ENCODE data around the gene RNF157.

The RNF157 gene

DNA sequence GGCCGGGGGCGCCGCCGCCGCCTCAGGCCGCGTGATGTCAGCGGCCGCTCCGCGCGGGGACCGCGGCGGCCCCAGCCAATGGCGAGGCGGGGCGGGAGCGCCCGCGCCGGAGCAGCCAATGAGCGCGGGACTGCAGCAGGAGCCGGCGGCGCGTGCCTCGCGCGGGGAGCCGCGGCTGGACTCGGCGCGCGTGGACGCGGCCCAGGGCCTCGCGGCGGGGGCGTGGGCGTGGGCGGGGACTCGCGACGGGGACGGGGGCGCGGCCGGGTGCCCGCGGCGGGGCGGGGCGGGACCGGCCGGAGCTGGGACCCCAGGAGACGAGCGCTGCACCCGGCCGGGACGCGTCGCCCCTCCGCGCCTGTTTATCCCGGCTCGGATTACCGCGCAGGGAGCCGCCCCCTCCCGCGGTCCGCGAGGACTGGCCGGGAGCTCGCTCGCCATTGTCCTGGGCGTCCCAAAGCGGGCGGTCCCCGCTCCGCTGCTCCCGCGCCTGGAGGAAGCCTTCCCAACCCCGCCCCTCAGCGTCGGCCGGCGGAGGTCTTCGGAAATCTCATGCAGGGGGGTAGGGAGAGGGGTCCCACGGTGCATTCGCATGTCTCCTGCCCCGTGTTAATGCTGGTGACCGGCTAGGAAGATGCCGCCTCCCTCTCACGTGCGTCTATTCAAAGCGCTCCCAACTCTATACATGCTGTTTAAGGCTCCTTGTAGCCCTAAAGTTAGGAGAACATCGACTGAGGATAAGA, at the start of gene RNF157:
Gene RNF157 (minus strand): TSS at position 33 of the 743 bp plus-strand sequence. CDS start 253 bp downstream, outside the sequence.
- peak in 2 of 3 experiments; percentile 35 to 53 for DNase-seq (ENCODE audit: low read depth in 3 of 3)

DNA sequence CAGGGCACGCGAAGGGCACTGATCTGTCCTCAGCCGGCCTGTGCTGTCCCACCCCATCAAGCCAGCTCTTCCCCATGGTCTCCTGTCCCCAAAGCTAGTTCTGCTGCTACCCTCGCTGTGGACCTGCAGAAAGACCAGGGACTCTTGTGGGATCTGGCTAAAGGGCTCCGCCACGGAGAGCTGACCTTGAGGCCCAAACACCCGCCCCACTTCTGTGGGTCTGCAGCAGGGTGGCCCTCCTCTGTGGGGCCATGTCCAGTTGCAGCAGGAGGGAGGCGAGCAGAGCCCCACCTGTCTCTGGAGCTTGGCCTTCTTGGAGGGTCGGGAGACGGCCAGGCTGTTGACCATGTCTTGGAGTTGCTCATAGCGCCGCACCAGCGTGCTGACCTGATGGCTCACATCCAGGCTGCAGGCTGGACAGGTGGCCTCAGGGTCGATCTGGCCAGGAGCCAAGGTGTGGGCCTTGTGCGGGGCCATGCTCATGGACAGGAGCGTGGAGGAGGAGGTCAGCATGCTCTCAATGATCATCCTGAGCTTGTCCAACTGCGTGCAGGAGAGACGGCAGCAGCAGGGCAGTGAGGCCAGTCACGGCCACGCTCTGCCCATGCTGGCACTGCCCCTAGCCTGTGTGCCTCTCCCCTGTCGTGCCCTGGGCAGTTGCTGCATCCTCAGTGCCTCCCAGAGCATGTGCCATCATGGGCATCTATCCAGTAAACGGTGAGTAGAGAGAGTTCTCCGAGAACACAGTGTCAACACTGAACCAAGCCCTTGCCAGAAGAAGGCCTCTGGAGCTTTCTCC, 41.5 kb upstream of the RNF157 start:
- no peak for DNase-seq (ENCODE audit: low read depth in 3 of 3)

DNA sequence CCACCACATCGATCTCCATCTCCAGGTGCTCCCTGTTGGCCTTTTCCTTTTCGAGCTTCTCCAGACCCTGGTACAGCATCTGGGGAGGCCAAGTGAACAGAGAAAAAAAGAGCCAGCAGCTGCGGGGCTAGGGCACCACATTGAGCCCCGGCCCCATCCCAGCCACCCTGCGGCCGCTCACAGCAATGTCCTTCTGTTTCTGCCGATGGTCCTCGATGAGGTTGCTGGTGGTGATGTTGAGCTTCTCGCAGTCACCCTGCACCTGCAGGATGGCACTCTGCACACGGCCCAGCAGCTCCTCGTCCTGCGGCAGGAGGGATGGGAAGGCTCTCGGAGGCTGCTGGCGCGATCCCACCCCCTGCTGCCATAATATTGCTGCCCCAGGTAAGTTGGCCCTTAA, 40.4 kb upstream of the RNF157 start:
- DNase-seq (ENCODE audit: low read depth in 3 of 3) = no peak

DNA sequence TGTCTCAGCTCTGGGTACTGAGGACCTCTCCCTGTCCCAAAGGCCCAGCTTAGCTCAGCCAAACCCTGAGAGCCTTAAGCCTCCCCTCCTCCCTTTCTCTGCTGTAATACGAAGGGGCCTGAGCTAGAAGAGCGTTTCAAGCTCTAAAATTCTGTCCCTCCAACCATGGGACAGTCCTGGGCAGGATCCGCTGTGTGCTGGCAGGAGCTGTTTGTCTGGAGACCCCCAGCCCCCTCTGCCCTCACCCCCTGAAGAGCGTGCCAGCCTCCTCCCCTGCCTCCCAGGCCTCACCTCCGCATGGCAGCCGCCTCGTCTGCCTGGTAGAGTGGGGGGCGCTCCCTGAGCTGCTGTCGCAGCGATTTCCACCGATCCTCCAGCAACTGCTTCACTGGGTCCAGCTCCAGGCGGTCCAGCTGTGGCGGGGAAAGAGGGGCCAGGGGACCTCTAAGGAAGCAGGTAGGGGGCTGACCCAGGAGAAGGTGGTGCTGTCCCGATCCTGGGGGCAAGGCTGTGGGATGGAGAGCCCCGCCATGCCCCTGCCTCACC, 39.5 kb upstream of the RNF157 start:
- no peak for DNase-seq (ENCODE audit: low read depth in 3 of 3)

DNA sequence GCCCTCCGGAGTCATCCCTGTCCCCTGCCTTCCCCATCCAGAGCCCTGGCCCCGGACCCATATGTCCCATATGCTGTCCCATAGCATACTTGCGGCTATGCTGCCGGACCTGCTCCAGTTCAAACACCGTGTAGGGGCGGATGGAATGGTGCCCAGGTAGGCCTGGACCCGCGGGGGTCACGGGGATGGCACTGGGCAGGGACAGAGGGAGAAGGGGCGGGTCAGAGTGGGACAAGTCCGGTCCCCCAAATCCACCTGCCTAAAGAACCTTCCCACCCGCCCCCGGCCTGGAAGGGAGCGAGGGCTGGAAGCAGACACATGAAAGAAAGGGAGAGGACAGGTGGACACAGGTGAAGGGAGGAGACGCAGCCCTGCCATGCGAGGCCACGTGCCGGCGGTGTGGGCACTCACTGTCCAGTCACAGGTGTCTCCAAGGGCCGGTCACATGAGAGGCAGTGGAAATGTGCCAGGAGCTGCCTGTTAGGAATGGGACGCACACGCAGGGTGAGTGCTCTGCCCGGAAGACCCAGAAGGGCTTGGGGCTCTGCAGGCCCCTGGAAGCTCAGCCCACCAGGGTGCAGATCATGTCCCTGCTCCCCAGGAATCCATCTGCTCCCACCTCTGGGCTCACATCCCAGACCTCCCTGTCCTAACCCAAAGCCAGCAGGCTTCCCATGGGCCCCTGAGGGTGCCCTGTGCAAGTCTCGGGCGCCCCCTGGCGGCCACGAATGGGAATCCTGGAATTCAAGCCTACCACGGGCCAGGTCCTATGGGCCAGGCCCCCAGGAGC, 38.9 kb upstream of the RNF157 start:
- peak; percentile 71 to 84 (median 79) for DNase-seq (ENCODE audit: low read depth in 3 of 3)

DNA sequence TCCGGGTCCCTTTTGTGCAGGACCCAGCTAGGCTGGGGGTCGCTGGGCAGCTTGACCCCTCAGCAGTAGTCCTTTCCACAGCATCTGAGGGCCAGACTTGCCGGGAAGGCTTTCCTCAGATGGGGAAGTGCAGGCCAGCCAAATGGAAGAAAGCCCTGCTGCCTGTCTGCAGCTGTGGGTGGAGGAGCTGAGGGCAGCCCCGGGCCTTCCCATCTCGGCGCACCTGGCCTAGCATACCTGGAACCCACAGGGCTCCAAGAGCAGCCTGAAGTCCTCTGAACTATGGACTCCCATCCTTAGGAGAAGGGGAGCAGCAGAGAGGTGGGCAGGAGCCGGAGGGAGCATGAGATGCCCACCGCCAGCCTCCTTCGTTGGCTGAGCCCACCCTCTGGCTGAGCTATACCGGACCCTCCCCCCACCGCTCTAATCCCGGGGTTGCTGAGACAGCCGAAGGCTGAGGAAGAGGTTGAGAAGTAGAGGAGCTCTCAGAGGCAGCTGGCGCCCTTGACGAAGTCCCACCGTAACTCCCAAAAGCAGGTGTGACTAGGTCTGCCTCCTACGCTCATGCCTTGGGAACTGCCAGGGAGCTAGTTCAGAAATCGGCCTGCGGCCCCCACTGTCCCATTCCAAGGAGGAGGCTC, 38.1 kb upstream of the RNF157 start:
- DNase-seq (ENCODE audit: low read depth in 3 of 3) = no peak

DNA sequence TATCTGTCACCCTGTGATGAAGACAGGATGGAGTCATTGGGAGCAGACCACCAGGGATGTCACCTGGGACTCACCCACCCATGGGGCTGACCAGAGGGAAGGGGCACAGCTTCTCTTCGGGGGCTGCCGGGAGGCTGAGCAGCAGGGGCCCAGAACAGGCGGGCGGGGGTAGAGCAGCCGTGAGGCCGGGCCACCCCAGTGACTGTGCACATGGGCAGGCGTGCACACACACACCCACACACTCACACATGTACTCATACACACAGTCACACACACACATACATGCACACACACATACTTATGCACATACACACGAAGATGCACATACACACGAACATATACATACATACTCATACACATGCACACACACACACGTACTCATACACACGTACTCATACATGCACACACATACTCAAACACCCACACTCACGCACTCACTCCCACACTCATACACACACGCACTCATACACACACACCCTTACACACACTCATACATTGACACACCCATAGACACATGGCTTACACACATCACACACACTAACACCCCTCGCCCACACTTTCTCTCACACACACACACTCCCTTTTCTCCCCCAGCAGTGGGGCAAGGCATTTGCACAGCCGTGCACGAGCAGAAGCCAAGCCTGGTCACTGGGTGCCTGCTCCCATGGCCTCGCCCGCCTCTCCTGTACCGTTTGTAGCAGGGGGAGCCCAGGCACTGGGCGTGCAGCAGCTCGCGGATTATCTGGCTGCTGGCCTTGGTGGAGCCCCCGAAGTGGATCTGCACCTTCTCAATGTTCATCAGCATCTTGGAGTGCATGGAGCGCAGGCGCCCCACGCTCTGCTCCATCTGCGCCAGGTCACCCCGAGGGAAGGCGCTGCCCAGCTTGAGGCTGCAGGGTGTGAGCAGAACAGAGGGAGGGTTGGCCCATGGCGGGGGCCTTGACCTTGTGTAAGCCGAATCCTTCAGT, 37.3 kb upstream of the RNF157 start:
- DNase-seq (ENCODE audit: low read depth in 3 of 3) = no peak

DNA sequence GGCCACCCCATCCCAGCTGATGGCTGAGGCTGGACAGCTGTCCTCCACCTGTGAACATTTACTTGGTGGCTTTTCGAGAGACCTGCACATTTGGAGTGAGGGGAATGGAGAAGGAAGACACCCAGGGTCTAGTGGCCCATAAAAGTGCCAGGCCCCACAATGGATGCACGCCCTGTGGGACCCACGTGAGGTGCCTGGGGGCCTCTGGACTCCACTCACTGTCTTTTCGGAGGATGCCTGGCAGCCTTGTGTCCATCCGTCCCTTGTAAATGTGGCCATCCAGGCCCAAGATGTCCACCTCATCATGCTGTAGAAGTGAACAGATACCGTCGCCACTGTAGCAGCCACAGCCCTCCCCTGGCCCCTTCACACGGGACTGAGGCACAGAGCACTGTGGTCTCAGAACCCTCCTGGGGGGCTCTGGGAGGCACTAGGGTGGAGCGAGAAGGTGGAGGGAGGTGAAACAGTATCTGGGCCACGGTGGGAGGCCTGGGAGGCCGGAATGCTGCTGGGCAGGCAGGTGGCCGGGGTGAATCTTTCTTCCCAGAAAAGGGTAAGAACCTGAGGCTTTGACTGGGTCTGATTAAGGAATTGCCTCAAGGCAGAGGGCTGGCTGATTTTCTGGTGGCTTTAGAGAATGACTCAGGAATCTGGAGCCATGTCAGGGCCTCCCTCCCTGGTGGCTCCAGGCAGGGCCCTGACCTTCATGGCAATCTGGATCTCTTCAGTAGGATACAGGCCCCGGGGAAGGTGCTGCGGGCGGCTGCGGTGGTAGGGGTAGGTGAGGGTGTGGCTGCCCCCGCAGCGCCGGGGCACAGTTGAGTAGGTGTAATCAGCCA, 36.4 kb upstream of the RNF157 start:
- no peak for DNase-seq (ENCODE audit: low read depth in 3 of 3)

DNA sequence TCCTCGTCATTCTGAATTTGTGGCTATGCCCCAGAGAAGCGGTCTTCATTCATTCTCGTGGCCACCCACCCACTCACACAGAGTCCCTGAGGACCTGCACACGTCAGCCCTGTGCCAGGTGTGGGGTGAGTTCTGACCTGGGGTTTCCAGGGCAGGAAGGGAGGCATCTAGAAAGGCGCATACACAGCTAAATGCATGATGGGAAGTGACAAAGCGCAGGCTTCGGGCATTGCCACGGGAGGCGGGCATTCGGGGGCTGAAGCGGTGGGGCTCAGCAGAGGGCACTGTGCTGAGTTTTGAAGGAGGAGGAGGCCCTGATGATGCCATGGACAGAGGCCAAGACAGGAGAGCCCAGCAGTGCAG, 35.8 kb upstream of the RNF157 start:
- DNase-seq (ENCODE audit: low read depth in 3 of 3) = no peak

DNA sequence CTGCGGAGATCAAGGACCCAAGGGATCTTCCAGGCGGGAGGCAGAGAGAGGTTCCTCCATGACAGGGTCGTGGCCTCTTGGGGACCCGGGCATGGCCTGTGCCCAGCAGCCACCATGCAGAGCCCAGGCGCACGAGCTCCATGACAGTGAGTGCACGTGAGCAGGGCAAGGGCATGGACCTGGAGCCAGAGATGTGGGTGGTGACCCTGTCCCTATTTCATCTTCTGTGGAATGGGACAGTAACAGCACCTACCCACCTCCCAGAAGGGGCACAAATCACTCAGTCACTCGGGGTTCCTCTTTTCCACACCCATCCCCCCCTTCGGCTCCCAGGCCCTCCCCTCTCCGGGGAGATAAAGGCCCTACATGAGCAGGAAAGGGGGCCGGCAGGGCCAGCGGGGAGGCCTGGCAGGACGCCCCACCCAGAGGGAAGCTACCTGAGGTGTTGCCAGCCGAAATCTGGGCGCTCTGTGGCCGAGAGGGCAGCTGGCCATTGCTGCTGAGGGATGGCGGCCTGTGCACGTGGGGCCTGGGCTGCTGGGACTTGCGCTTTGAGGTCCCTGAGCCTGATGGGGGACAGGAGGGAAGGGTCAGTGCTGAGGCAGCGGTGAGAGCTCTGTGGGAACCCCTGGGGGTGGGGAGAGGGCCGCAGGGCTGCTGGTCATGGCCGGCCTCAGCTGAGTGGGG, 35.2 kb upstream of the RNF157 start:
- DNase-seq (ENCODE audit: low read depth in 3 of 3) = no peak

DNA sequence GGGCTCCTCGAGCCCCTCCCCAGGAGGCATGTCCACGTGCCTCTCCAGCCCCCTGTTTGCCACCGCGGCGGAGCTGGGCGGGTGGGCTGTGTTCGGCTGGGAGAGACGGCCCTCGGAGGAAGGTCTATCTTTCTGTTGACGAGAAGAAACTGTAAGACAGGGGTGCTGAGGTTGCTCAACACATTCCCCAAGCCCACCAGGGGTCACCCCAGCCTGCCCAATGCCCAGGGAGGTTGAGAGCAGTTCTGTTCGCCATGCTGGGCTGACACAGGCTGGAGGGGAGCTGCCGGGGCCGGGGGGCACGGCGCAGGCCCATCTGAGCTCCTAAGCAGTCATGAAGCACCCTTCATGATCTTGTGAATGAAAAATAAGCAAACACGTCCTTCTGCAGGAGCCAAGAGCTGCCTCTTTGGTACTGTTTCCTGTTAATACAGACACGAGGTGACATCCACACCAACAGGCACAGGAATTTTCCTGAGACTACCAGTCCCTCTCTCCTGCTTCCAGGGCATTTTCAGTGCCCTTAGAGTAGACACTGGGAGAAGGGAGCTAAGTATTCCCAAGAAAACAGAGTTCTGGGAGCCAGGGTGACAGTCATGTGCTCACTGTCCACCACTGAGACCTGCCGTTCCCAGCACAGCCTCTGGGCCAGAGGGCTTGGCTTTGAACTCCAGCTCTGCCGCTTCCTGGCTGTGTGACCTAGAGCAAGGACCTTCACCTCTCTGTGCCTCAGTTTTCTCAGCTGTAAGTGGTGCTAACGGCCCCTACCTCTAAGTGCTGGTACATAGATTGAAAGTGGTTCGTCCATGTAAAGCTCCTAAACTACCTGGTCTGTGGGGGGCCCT, 34.0 kb upstream of the RNF157 start:
- no peak for DNase-seq (ENCODE audit: low read depth in 3 of 3)

DNA sequence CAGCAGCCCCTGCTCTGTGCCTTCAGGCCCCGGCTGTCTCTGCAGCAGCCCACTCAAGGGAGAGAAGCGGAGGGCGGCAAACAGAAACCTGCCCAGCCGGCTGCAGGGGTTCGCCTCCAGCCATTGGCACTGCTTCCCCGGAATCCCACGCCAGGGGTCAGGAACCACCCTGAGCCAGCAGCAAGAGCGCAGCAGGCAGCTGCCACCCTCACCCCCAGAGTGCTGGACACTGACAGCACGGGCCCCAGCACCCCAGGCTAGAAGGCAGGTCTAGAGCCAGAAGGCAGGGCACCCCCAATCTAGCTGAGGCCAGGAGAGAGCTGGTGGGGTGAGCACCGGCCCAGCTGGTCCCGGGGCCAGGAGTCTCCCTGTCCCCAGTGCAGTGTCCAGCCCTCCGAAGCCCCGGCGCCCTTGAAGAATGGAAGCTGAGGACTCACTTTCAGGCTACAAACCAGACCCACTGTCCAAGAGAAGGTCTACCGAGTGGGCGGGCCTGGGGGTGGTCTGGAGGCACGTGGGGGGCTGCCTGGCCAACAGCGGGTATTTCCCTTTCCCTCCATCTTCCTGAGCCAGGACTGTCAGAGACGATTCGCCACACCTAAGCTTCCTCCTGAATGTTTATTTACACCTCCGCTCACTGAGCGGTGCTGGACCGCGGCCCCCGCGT, 33.3 kb upstream of the RNF157 start:
- no peak for DNase-seq (ENCODE audit: low read depth in 3 of 3)

DNA sequence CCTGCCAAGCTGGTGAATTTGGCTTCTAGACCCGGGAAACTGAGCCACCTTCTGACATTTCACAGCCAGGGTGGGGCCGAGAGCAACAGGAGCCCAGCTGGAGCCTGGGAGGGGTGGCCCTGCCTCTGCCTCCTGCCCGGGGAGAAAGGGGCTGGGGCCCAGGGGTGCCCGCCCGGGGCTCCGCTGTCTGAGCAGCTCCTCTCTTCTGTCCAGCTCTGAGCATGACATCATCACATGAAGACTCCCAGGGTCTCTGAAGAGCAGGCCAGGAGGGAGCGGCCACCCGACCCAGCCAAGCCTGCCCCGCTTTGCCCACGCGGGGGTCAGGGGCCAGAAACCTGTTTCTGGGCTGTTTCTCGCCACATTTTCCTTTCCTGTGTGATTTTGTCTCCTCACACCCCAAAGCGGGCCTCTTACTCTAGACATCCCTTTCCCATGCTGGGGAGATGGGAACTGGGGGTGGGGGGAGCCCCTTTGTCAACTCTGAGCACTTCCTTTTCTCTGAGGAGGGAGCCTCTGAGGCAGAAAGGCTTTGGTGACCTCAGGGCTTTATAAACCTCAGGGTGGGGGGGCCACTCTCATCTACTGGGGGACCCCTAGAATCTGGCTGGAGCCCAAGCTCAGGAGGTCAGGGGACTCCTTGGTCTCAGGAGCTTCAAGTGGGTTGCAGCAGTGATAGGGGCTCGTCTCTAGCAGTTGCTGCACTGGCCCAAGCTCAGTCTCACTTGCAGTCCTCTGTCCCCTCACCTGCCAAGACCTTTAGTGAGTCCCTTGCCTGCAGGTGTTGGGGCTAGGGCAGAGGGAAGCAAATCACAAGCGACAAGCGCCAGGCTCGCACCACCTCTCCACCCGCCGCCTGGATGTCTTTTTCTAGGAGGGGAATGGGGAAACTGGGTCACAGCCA, 32.5 kb upstream of the RNF157 start:
- peak in 2 of 3 experiments; percentile 46 to 79 for DNase-seq (ENCODE audit: low read depth in 3 of 3)

DNA sequence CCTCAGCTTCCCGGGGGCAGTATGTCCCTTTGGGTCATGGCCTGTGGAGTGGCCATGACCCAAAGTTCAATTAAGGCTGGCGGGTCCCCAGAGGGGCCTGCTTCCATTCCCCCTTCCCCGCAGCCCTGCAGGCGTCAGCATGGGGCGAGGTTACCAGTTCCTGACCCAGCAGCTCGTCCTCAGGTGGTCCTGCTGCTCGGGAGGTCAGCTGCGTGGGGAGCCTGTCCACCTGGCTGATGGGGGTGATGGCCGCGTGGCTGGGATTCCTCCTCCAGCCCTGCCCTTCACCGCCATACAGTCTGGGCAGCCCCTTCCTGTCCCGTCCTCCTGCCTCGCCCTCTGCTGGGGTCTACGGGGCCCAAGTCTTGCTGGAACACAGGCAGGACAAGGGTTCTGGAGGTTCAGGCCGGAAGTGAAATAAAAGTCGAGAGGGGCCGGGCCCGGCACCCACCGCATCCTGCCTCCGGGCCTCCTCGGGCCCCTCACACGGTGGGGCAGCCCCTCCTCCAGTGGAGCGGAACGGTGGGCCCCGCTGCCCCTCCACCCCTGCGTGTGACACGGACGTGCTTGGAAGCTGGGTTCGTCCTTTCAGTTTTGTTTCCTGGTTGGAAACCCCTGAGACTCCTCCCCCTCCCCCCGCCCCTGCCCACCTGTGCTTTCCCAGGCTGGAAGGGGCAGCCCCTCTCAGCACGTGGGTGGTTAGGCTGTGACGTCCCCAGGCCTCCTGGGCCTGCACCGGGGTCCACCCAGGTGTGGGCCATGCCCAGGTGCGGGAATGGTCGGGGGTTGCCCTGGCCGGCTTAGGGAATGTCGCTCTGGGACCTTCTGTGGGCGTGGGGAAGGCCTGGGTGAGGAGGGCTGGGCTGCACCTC, 31.6 kb upstream of the RNF157 start:
- DNase-seq (ENCODE audit: low read depth in 3 of 3) = peak; percentile 69 to 92 (median 76)
